NK-92 (cell line): Measurements from ENCODE around the gene CTNNA3.

Source experiments
- DNase-seq: peaks from one replicate; lab custom pipeline; 2025; ENCODE audit not compliant: unreplicated experiment; lab: John Stamatoyannopoulos, UW

The CTNNA3 gene

DNA sequence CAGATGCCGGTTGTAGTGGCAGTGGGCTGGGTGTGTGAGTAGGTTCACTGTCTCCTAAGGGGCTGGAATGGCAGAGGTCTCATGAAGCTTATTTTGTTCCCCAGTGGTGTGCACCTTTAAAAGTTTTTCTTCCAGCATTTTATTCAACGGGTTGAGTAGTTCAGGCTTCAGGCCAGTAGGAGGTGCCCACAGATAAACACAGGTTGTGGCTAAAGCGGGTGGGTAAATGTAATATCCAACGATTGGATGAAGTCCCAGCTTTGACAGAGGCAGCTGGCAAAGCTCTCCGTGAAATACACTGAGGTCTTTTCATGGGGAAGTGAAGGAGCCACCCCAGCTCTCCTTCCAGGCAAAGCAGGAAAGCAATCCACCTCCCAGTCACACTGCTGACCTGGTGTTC is 1109.9 kb downstream of the CTNNA3 start:
- no peak for DNase-seq

DNA sequence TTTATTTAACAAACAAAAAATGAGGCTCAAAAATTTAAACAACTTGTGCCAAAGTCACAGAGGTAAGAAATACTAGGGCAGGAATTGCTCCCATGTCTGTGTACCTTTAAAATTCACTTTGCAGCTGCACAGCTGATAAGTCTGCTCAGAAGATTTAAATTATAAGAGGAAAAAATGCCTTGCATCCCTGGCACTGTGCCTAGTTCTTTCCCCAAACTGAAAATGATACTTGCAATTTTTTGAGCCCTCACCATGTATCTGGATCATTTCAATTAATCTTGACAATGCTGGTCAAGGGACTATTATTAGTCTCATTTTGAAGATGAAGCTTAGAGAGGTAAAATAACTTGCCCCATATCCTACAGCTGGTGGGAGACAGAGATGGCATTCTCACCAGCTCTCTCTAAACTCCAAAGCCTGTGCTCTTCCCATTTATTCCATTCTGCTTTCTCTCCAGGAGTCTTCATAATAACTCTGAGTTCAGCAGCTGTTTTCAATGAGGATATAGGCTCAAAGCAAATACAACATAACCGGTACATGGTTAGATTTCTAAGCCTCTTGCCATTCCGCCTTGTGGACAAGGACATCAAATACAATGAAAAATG is 1120.6 kb downstream of the CTNNA3 start:
- no peak for DNase-seq

DNA sequence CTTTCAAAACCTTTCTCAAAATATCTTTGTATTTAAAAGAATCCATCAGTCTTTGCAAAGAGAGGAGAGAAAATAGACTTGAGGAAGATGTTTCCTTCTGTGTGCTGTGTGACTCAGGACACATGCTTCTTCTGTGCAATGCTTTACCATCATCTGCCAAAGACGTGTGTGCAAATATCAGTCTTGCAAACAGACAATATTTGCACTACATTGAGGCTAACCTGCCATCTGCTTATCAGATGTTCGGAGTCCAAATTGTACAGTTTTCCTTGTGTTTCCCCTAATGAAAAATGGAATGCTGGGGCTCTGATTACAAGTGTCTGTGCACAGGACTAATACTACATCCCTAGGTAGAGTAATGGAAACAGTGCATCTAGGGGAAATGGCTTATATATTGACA is 1123.3 kb downstream of the CTNNA3 start:
- DNase-seq: no peak

DNA sequence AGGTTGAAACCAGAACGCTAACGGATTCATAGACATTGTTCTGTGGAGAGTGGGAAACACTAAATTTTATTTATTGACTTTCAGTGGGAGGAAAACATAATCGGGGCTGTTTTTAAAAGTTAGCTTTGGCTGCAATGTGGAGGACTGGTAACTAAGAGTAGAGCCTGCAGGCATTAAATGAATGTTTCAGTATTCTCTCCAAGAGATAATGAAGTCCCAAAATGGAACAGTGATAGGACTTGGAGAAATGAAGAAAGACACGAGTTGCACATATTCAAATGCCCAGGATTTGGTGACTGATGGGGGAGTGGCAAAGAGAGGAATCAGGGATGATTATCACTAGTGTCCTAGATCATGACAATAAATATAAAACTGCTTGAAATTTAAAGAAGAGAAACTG is 1130.0 kb downstream of the CTNNA3 start:
- DNase-seq: no peak

DNA sequence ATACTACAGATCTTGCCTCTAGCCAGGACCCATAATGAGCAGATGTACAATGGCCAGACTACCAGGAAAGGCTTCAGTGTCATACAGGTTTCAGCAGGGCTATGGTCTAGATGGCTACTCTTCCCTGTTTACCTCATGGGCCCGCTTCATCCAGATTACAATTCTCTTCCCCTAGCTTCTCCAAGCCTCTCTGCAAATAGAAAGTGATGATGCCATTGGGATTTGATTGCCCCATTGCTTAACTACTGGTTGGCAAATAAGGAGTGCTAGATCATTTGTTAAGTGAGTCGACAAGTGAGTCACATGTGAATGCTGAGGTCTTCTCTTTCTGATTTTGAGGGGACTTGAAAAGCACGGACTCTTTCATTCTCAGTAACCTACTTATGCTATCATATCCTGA is 1131.7 kb downstream of the CTNNA3 start:
- DNase-seq: no peak

DNA sequence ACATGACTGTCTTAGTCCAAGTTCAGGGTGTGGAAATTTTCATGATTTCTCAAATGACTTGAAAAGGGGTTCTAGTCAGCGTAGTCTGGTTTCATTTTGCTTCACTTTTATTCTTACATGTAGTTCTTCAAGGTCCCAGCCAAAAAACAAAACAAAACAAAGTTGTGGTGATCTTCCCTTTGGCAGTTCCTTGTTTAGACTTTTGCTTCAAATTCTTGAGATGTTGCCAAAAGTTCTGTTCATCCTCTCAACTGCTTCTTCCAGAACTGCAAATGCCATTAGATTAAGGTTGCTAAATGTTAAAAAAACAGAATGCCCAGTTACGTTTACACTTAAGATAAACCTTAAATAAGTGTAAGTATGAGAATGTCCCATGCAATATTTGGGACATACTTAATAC is 1140.9 kb downstream of the CTNNA3 start:
- DNase-seq: no peak

DNA sequence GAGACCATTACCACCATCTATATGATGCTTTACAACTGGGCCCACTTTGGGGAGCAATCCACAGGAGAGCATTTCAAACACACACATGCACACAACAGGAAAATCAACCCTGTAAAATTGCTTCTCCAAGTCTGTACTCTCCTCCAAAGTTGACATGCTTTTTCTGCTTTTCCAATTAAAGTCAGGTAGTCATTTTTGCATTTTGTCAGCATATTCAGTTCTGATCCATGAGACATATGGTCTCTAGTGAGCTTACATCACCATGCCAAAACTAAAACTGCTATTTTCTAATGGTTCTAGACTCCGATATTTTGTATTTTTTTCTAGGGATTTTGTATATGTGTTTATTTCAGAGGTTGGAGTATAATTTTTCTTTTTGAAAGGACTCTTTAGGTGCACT is 1143.7 kb downstream of the CTNNA3 start:
- no peak for DNase-seq

DNA sequence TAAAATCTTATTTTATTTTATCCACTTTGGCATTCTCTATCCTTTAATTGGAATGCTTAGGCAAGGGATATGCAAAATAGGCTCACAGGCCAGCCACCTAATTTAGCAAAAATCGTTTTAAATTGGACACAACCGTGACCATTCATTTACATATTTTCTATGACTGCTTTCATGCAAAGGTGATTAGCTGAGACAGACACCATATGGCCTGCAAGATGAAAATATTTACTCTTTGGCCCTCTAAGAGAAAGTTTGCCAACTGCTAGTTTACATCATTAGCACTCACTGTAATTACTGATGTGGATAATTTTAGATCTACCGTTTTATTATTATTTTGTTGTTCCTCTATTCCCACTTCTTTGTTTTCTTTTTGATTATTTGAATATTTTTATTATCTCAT is 1145.6 kb downstream of the CTNNA3 start:
- DNase-seq: no peak

DNA sequence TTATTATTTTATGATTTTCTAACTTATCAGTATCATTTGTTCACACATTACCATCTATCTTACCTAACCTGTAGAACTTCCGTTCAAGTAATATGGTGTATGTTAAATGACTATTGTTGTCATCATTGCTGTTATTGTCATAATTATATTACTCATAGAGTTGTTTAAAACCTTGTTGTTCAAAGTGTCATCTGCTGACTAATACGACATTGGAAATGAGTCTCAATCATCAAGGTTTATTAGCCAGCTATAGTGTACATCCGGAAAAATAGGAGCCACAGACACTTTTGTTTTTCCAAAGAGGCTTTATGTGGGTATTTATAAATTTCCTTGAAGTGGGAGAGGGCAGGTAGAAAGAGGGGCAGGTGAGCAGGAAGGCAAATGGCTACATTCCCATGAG is 1157.1 kb downstream of the CTNNA3 start:
- no peak for DNase-seq

DNA sequence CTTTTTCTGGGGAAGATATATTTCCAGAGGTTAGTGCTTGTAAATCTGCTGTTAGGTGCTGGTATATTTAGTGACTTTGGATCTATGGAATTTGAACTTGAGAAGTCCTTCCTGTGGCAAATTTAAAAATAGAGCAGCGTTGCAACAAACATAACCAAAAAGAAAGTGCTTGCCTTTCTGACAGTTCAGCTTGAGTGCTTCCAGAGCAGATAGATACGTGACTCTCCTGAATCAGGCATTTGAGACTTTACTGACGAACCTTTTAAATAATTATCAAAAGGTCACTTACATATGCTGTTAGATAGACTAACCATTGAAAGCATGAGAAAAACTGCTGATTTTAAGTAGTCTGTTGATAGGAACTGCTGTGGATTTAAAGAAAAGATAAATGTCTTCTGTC is 1157.6 kb downstream of the CTNNA3 start:
- DNase-seq: no peak

DNA sequence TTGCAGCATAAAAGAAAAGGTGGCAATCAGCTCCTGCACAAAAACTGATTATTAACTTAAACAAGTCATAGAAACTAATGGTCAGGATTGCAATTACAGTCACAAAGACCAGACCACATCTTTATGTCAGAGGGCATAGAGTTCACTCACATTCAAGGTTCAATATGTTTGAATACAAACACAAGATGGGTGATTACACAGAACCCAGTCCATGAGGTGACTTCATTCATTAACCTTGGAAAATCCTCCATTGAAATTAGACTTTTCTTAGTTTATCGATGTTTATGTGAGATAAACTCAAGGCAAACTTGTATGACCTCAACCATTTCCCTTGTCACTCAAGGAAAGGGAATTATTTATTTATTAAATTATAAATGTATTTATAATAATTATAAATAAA is 1158.8 kb downstream of the CTNNA3 start:
- DNase-seq: no peak

DNA sequence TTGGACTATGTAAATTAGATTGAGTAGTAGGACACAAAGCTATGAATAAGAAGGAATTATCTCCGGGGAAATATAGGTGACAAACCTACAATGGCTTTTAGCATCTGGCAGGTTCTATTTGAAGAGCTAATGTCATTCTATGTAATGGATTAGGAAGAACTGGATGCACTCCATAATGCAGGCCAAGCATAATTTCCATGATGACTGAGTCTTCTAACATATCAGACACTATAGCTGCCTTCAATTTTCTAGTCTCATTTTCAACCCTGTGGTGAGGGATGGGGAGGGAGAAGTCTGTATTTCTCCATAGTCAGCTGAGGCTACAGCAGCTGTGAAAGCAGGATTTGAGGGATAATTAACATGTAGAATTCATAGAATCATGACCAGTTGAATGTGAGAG is 1160.6 kb downstream of the CTNNA3 start:
- DNase-seq: no peak

DNA sequence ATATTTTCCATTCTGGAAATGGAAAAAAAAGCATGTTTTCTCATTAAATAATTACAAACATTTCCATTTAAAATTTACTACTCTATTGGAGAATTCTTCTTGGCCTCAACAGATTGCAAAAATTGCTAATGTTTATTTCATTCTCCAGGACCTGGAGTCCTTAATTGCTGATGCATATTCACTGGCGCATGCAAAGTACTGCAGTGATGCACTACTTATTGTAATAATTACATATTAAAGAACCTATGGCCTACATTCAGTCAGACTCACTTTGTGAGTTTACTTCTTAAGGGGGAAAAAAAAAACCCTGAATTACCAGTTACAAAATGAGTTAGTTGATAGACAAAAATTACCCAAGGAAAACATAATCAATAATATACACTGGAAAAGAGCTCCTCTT is 1161.1 kb downstream of the CTNNA3 start:
- no peak for DNase-seq

DNA sequence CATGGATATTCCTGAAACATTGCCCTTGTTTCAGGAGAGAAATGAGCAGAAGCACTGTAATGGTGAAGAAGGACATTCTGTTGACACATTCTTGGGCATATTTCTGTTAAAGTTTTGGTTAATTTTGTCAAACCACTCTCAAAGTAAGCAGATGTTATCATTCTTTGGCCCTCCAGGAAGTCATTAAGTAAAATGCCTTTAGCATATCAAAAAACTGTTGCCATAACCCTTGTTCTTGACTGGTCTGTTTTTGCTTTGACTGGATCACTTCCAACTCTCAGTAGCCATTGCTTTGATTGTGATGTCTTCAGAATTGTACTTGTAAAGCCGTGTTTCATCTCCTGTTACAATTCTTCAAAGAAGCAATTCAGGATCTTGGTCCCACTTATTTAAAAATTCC is 1174.5 kb downstream of the CTNNA3 start:
- DNase-seq: no peak

DNA sequence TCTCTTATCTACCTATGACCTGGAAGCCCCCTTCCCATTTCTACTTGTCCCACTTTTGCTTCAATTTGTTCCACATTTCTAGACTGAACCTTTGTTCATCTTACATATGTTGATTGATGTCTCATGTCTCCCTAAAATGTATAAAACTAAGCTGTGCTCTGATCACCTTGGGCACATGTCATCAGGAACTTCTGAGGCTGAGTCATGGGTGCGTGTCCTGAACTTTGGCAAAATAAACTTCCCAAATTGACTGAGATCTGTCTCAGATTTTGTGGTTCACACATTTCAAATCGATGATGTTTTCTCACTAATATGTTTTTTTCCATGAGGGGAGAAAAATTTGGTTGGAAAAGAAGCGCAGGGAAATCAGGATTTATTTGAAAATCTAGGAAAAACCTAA is 1176.4 kb downstream of the CTNNA3 start:
- DNase-seq: no peak

DNA sequence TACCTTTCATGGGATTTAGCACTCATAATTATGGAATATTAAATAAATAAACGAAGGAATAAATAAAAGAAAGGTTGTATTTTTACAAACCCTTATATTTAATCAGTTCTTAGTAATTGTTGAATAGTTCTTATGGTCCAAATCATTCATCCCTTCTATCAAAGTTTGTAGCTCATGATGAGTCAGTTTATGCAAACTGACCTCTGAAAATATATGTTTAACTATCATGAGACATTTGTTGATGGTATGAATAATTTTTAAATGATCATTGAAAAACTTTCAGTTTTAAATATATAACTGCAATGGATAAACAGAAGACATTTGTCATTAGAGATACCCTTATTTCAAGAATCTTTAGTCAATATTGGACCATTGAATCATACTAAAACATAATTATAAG is 1181.3 kb downstream of the CTNNA3 start:
- DNase-seq: no peak

DNA sequence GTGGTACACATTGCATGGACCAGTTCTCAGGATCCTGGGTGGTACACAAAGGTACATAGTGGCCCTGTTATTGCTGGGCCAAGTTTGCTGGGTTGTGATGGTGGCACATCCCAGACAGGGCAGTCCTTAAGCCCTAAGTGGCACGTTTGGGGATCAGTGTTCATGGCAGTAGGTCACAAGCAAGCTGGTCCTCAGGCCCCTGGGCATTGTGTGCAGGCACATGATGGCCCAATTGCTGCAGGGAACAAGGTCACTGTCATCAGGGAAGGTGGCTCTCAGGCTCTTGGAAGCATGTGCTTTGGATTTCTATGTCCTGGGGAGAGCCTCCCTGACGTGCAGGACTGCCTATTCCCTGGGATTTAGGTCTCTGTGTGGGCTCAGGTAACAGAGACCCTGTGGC is 1182.5 kb downstream of the CTNNA3 start:
- no peak for DNase-seq

DNA sequence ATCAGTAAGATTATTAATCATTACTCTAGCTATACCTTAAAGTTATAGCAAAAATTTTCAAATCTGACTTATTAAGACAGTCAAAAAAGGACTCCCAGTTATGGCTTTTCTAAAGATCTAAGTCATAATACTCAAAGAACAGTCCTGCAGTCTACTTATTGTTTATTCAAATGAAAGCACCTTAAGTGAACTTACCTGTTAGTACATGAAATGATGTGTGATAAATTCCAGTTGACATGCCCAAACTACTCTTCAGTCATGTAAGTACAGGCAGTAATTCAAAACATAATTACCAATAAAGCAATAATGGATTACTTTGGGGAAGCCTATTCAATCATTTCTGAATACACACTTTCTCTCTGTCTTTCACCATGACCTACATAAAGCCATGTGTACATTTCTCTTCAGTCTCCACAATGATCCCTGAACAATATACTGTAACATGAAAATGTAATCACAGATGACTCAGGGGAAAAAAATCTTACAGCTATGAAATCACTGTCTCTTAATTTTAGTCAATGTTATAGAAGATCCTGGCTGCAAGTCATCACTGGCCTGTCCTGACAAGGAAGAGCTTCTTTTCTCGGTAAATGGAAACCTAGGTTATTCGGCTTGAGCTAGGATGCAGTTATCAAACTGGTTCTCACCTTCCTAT is 1190.9 kb downstream of the CTNNA3 start:
- no peak for DNase-seq

DNA sequence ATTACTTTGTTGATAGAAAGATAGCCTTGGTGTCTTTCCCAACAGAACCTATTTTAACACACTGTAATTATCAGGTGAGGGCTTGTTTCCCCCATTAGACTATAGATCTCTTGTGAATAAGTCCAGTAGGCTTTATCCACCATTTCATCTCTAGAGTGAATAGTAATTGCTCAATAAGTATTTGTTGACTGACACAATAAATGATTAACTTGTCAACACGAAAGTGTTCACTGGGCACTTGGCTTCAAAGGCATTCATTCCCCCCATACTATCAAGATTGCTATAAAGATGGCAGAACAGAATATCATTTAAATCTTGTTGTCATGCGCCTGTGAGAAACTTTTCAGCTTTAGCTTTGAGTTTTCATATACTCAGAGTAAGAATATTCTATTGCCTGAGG is 1194.6 kb downstream of the CTNNA3 start:
- no peak for DNase-seq

DNA sequence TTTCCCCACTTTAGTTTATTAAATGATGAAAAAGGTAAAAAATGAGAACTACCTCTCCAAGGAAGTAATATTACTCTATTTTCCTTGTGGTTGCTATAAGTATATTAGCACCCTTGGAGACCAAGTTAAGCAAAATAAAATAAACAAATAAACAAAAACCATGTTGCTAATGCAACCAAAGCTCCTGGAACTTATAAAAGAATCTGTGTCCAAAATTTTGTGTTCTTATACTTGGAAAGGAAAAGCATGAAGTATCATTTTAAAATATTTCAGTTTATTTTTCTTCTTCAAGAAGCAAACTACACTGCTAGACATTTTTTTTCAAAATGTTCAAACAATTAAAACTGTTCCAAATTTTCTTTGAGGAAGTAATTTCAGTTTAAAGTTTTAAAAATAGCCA is 1212.0 kb downstream of the CTNNA3 start:
- no peak for DNase-seq

DNA sequence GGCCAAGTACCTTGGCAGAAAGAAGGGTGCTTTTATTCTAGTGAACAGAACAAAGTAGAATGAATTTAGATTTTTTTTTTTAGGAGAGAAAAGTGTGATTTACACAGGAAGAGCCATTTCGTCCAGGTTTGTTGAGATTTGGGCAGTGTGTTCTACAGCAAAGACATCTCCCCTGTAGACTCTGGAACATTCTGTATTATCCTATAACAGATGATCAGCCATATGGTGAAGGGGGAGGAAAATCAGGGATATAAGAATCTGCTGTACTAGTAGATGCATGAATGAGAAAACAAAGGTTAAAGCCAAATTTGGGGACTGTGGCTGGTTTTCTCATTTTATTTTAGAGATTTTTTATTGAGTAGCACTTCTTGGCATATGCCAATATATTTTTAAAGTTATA is 1223.8 kb downstream of the CTNNA3 start:
- no peak for DNase-seq

DNA sequence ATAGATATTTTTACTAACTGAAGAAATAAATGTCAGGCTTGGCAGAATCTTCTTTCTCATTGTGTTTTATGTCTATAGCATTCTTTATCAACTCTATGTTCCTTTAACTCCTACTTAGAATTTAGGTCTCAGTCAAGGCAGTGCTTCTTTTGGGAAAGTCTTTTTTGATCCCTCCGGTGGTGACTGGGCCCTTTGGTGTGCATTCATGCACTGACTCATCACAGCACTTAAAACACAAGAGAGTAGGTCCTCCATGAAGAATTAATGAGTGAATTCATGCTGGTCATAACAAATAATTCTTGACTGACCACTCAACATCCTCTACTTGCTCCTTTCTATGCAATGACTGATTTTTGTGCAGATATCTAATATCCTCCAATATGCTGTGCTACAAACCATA is 1229.0 kb downstream of the CTNNA3 start:
- no peak for DNase-seq

DNA sequence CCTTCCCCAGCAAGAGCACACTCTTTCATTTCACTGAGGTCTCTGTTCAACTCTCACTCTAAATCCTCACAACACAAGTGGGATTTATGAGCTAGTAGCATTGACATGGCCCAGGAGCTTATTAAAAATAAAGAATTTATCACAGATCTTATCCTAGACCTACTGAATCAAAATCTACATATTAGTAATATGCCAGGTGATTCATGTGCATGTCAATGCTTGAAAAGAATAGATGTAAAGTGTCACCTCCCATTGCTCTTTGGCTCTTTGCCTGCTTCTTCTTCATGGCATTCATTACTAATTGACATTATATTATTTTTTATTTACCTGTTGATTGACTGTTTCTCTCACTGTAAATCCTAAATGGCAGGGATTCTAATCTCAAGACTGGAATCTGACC is 1229.4 kb downstream of the CTNNA3 start:
- DNase-seq: no peak
